Right ventricle myocardium inferior (tissue), 1 donor: ENCODE measurements around the gene MICALL1. TPM values are rescaled to one million over a fixed set of nuclear protein-coding genes. Genes with fewer than 3 reads are reported as not detected.

ENCODE experiments used
- microRNA-seq: library from miRNA; unstranded; fragments of <30 nt; microRNA quantifications from one replicate; pipeline ENCODE4 v1.2.0, GENCODE V29; 2020
- total RNA-seq: library from RNA; stranded (reverse); fragmentation: NEBNext Ultra II Directional; extraction: Animal tissue kit (Norgen Biotek cat#: 25700); gene quantifications from one replicate; pipeline ENCODE4 v1.2.1, GENCODE V29; 2021
- donor health status: DM: no; HTN: yes; CAD: no; lungs with severe emphysema.

Gene MICALL1
- total RNA-seq, 1 donor from 2014 or later: 19.4 TPM

Small RNAs within 50 kb of the gene (microRNA-seq; reads per million reads assigned to microRNA genes)
- not detected for gene MIR4534
- not detected for gene MIR6820

Other genes with a start within 250 kb of the MICALL1 start
- gene PDXP, start 247.6 kb upstream of the MICALL1 start, total RNA-seq: 21.4 TPM
- gene LGALS1, start 230.7 kb upstream of the MICALL1 start, total RNA-seq: 1,345 TPM
- gene NOL12, start 220.0 kb upstream of the MICALL1 start, total RNA-seq: 14.1 TPM
- gene TRIOBP, start 209.2 kb upstream of the MICALL1 start, total RNA-seq: 90.1 TPM
- gene GCAT, start 98.4 kb upstream of the MICALL1 start, total RNA-seq: 44.1 TPM
- gene GALR3, start 82.9 kb upstream of the MICALL1 start, total RNA-seq: not detected
- 16.0 TPM for gene ANKRD54, start 62.0 kb upstream of the MICALL1 start, total RNA-seq
- gene EIF3L, start 56.9 kb upstream of the MICALL1 start, total RNA-seq: 385 TPM
- 0.68 TPM for gene C22orf23, start 47.3 kb downstream of the MICALL1 start, total RNA-seq
- 88.8 TPM for gene POLR2F, start 47.4 kb downstream of the MICALL1 start, total RNA-seq
- gene SOX10, start 78.3 kb downstream of the MICALL1 start, total RNA-seq: 1.9 TPM
- gene PICK1, start 151.1 kb downstream of the MICALL1 start, total RNA-seq: 20.9 TPM
- not detected for gene SLC16A8, start 177.9 kb downstream of the MICALL1 start, total RNA-seq
- gene BAIAP2L2, start 204.4 kb downstream of the MICALL1 start, total RNA-seq: 0.30 TPM